OCI-LY3 (cell line): ENCODE results near the gene OTOG.

ENCODE experiments used
- EZH2phosphoT487 ChIP-seq: fragments of 200-600 bp; shearing (Covaris generic); IDR thresholded peaks from 2 replicates; pipeline ENCODE4 v1.6.1; 2018; ENCODE audit warnings: antibody characterized with exemption, mixed run types, low read depth
- TF ChIP-seq, protein P1 (sequence below): fragments of 200-600, 300-600 bp; sonication (generic); IDR thresholded peaks from 2 replicates; pipeline ENCODE4 v1.5.1; 2014; ENCODE audit warnings: antibody characterized with exemption, low read length, low read depth

DNA sequence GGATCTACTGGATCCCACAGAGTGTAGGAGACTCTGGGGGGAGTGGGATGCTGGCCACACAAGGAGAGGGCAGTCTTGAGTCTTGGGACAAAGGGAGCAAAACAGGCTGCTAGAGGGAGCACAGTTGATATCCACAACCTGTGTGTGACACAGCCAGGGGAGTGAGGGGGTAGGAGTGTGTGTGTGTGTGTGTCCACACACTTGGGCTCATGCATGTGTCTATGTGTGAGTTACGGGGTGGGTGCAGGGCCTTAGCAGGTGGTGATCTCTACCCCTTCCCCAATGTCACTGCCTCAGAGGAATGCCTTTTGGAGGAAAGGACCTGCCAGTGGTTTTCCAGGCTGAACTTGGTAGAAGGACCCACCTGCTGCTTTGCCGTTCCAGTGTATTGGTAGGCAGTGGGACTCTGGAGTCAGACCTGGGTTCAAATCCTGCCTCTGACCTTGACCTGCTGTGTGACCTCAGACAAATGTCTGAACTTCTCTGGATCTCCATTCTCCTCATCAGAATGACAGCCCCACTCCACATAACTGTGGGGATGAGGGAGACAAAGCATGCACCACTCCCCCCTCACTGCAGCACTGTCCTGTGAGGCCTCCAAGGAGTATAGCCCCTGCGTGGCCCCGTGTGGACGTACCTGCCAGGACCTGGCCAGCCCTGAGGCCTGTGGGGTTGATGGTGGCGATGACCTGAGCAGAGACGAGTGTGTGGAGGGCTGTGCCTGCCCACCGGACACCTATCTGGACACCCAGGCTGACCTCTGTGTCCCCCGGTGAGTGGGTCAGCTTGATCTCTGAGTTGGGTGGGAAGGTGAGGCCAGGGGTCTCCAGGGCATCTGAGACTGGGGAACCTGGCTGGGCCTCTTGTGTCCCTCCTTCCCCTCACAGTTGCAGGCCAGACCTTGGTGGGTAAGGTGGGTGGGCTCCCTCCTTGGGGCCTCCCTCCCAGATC lies 27.4 kb downstream of the OTOG start:
- TF ChIP-seq, protein P1, sequence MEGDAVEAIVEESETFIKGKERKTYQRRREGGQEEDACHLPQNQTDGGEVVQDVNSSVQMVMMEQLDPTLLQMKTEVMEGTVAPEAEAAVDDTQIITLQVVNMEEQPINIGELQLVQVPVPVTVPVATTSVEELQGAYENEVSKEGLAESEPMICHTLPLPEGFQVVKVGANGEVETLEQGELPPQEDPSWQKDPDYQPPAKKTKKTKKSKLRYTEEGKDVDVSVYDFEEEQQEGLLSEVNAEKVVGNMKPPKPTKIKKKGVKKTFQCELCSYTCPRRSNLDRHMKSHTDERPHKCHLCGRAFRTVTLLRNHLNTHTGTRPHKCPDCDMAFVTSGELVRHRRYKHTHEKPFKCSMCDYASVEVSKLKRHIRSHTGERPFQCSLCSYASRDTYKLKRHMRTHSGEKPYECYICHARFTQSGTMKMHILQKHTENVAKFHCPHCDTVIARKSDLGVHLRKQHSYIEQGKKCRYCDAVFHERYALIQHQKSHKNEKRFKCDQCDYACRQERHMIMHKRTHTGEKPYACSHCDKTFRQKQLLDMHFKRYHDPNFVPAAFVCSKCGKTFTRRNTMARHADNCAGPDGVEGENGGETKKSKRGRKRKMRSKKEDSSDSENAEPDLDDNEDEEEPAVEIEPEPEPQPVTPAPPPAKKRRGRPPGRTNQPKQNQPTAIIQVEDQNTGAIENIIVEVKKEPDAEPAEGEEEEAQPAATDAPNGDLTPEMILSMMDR: no peak
- TF ChIP-seq EZH2phosphoT487: no peak
